Measurements from ENCODE around the gene TUBGCP3.

DNA sequence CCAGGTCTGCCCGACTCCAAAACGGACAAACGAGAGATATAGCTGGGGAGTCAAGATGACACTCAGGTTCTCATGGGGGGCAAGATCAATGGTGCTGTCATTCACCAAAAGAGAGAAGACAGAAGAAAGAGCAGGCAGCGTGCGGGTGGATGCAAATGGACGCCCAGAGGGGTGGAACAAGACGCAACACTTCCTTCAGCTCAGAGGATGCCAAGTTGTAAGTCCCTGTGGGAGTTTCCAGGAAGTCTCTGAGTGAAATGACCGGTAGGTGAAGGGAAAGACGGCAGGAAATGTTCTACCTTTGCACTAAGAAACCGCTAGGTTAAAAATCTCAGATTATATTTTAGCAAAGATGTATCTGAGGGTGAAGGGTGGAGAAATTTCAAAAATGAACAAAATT, 26.5 kb downstream of the TUBGCP3 start:
- TF ChIP-seq, protein P1, sequence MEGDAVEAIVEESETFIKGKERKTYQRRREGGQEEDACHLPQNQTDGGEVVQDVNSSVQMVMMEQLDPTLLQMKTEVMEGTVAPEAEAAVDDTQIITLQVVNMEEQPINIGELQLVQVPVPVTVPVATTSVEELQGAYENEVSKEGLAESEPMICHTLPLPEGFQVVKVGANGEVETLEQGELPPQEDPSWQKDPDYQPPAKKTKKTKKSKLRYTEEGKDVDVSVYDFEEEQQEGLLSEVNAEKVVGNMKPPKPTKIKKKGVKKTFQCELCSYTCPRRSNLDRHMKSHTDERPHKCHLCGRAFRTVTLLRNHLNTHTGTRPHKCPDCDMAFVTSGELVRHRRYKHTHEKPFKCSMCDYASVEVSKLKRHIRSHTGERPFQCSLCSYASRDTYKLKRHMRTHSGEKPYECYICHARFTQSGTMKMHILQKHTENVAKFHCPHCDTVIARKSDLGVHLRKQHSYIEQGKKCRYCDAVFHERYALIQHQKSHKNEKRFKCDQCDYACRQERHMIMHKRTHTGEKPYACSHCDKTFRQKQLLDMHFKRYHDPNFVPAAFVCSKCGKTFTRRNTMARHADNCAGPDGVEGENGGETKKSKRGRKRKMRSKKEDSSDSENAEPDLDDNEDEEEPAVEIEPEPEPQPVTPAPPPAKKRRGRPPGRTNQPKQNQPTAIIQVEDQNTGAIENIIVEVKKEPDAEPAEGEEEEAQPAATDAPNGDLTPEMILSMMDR (IDR thresholded peaks at IDR 0.05; ENCODE audit: poor library complexity, severe bottlenecking), result no peak
- TF ChIP-seq POLR2AphosphoS5 (IDR thresholded peaks at IDR 0.05) (no peak), EZH2 (IDR thresholded peaks at IDR 0.05; ENCODE audit: borderline replicate concordance, insufficient read depth, low read length, poor library complexity, severe bottlenecking) (no peak), EP300 (conservative IDR thresholded peaks at IDR 0.05; ENCODE audit: poor library complexity, severe bottlenecking) (no peak)
